H1 (cell line): Measurements from ENCODE around the gene DGKA. TPM values are rescaled to one million over a fixed set of nuclear protein-coding genes. Genes with fewer than 3 reads are reported as not detected.

Experiments used
- CTCF ChIA-PET: fragments of 300-600 bp; sonication (Branson Sonifier 250); formaldehyde crosslinking; loops from one replicate; lab custom pipeline; 2021; ENCODE audit not compliant: partially characterized antibody; lab: Charles Lee
- POLR2A ChIA-PET: fragments of 300-600 bp; sonication (Branson Sonifier 250); formaldehyde crosslinking; loops from one replicate; lab custom pipeline; 2021; ENCODE audit warnings: inconsistent platforms; ENCODE audit not compliant: partially characterized antibody; lab: Charles Lee
- DNase-seq, 2 experiments: peaks; one replicate each; pipeline versions ENCODE4 v3.0.0 to v3.0.0-alpha.2; 2010 to 2022; ENCODE audit warnings: low spot score in 2 of 2, low read depth in 1 of 2, mixed read lengths in 1 of 2
- FAIRE-seq: peaks from 2 replicates; lab custom pipeline; 2011; peaks lifted over from hg19 to GRCh38; lab: Jason Lieb, UNC
- H2AFZ ChIP-seq: 2 replicates; pipeline ENCODE4 v1.8.1; 2012; ENCODE audit warnings: low read length, inconsistent platforms
- H2AK5ac ChIP-seq: 2 replicates; pipeline ENCODE4 v1.6.1; 2013; ENCODE audit warnings: low read depth, low read length
- H2BK120ac ChIP-seq: replicated peaks from 2 replicates; pipeline ENCODE3; 2013; ENCODE audit warnings: low read depth, low read length, inconsistent platforms
- H2BK12ac ChIP-seq: 2 replicates; pipeline ENCODE4 v1.6.1; 2013; ENCODE audit warnings: low read depth, low read length
- H2BK15ac ChIP-seq: 2 replicates; pipeline ENCODE4 v1.6.1; 2013; ENCODE audit warnings: low read length
- H2BK20ac ChIP-seq: 2 replicates; pipeline ENCODE4 v1.6.1; 2013; ENCODE audit warnings: low read length
- H2BK5ac ChIP-seq: 2 replicates; pipeline ENCODE4 v1.6.1; 2013; ENCODE audit warnings: low read depth, low read length
- H3K14ac ChIP-seq: 2 replicates; pipeline ENCODE4 v1.6.1; 2013; ENCODE audit warnings: inconsistent platforms; ENCODE audit not compliant: insufficient read length
- H3K18ac ChIP-seq: 2 replicates; pipeline ENCODE4 v1.6.1; 2013; ENCODE audit warnings: low read length; ENCODE audit errors: extremely low read depth
- H3K23ac ChIP-seq: 2 replicates; pipeline ENCODE4 v1.6.1; 2013; ENCODE audit warnings: inconsistent platforms; ENCODE audit not compliant: insufficient read length
- H3K23me2 ChIP-seq: 2 replicates; pipeline ENCODE4 v1.6.1; 2013; ENCODE audit warnings: low read depth, low read length
- H3K27ac ChIP-seq: 2 replicates; pipeline ENCODE4 v1.6.1; 2011; ENCODE audit warnings: low read depth, low read length, inconsistent platforms
- H3K27me3 ChIP-seq, 4 experiments: replicated peaks in 1 of 4; 1 replicate in 1 of 4; 2 replicates in 3 of 4; pipeline versions ENCODE4 v1.6.1 to v1.8.1; 2011 to 2013; ENCODE audit warnings: low read length in 3 of 4, mild to moderate bottlenecking in 3 of 4, inconsistent platforms in 2 of 4, mixed read lengths in 2 of 4, moderate library complexity in 1 of 4; ENCODE audit not compliant: control insufficient read depth in 3 of 4, insufficient read depth in 3 of 4; ENCODE audit errors: extremely low read depth in 1 of 4
- H3K36me3 ChIP-seq, 4 experiments: 2 replicates each; pipeline versions ENCODE4 v1.6.1 to v1.8.1; 2011 to 2013; ENCODE audit warnings: mild to moderate bottlenecking in 4 of 4, low read length in 3 of 4, moderate library complexity in 2 of 4, control low read depth in 1 of 4, inconsistent platforms in 1 of 4; ENCODE audit not compliant: insufficient read depth in 4 of 4, control insufficient read depth in 2 of 4
- H3K4ac ChIP-seq: replicated peaks from 2 replicates; pipeline ENCODE3; 2013; ENCODE audit warnings: low read length, low read depth, mixed read lengths, inconsistent platforms; ENCODE audit not compliant: insufficient read length
- H3K4me1 ChIP-seq, 4 experiments: replicated peaks in 1 of 4; 1 replicate in 1 of 4; 2 replicates in 3 of 4; pipeline versions ENCODE4 v1.6.1 to v1.8.1; 2011 to 2013; ENCODE audit warnings: low read length in 3 of 4, inconsistent platforms in 2 of 4, mixed read lengths in 1 of 4; ENCODE audit not compliant: insufficient read depth in 4 of 4, control insufficient read depth in 3 of 4
- H3K4me2 ChIP-seq, 2 experiments: 2 replicates each; pipeline versions ENCODE4 v1.6.1 to v1.8.1; 2011 to 2013; ENCODE audit warnings: low read depth in 2 of 2, low read length in 2 of 2, control low read depth in 1 of 2, inconsistent platforms in 1 of 2, mild to moderate bottlenecking in 1 of 2; ENCODE audit not compliant: insufficient read depth in 1 of 2
- H3K4me3 ChIP-seq, 4 experiments: fragments of 200-600, 300-600 bp in 1 of 4; sonication (generic), shearing (Covaris generic), sonication (Bioruptor Twin) in 1 of 4; 2 replicates each; pipeline versions ENCODE4 v1.5.1 to v1.8.1; 2011 to 2016; ENCODE audit warnings: low read length in 4 of 4, low read depth in 3 of 4, control low read depth in 2 of 4, inconsistent platforms in 2 of 4, mild to moderate bottlenecking in 2 of 4, mixed read lengths in 1 of 4, moderate library complexity in 1 of 4; ENCODE audit not compliant: insufficient read depth in 2 of 4; ENCODE audit errors: extremely low read depth in 1 of 4
- H3K56ac ChIP-seq: replicated peaks from 2 replicates; pipeline ENCODE3; 2013; ENCODE audit warnings: low read depth, mild to moderate bottlenecking, mixed read lengths, low read length, inconsistent platforms; ENCODE audit not compliant: insufficient read length
- H3K79me1 ChIP-seq: 2 replicates; pipeline ENCODE4 v1.6.1; 2013; ENCODE audit warnings: low read depth, low read length, control low read depth
- H3K79me2 ChIP-seq, 2 experiments: 2 replicates each; pipeline versions ENCODE4 v1.6.1 to v1.8.1; 2012 to 2013; ENCODE audit warnings: low read length in 2 of 2, mild to moderate bottlenecking in 2 of 2, inconsistent platforms in 1 of 2; ENCODE audit not compliant: insufficient read depth in 2 of 2, control insufficient read depth in 1 of 2
- H3K9ac ChIP-seq, 4 experiments: replicated peaks in 1 of 4; 1 replicate in 1 of 4; 2 replicates in 3 of 4; pipeline versions ENCODE4 v1.6.1 to v1.8.1; 2011 to 2013; ENCODE audit warnings: low read depth in 3 of 4, low read length in 3 of 4, control low read depth in 2 of 4, mild to moderate bottlenecking in 2 of 4, moderate library complexity in 2 of 4, inconsistent platforms in 1 of 4; ENCODE audit errors: extremely low read depth in 1 of 4
- H3K9me3 ChIP-seq, 2 experiments: 2 replicates each; pipeline versions ENCODE4 v1.6.1 to v1.8.1; 2012 to 2013; ENCODE audit warnings: mild to moderate bottlenecking in 2 of 2, moderate library complexity in 2 of 2, control low read depth in 1 of 2, inconsistent platforms in 1 of 2, low read depth in 1 of 2, low read length in 1 of 2, mixed read lengths in 1 of 2; ENCODE audit not compliant: insufficient read depth in 2 of 2
- H4K20me1 ChIP-seq, 2 experiments: replicated peaks in 1 of 2; 2 replicates each; pipeline versions ENCODE3 to v1.8.1; 2011 to 2013; ENCODE audit warnings: inconsistent platforms in 2 of 2, low read length in 2 of 2, mild to moderate bottlenecking in 1 of 2; ENCODE audit not compliant: insufficient read depth in 2 of 2, control insufficient read depth in 1 of 2
- H4K5ac ChIP-seq: 2 replicates; pipeline ENCODE4 v1.6.1; 2013; ENCODE audit warnings: low read length, low read depth, mixed read lengths, inconsistent platforms; ENCODE audit not compliant: insufficient read length
- H4K8ac ChIP-seq: 2 replicates; pipeline ENCODE4 v1.8.0; 2013; ENCODE audit warnings: mild to moderate bottlenecking, moderate library complexity, low read length, inconsistent platforms; ENCODE audit not compliant: insufficient read depth; ENCODE audit errors: extremely low read depth
- H4K91ac ChIP-seq: replicated peaks from 2 replicates; pipeline ENCODE3; 2013; ENCODE audit warnings: low read length, mixed read lengths, inconsistent platforms; ENCODE audit not compliant: insufficient read length
- BCL11A ChIP-seq, 2 experiments: IDR thresholded peaks; one replicate each; pipeline ENCODE4 v1.6.1; 2011; ENCODE audit warnings: low read depth in 2 of 2, low read length in 2 of 2, mild to moderate bottlenecking in 2 of 2
- CHD1 ChIP-seq: IDR thresholded peaks from 2 replicates; pipeline ENCODE4 v1.6.1; 2012; ENCODE audit warnings: low read depth, low read length, improper control_type of control experiment
- CTBP2 ChIP-seq: IDR thresholded peaks from 2 replicates; pipeline ENCODE4 v1.7.0; 2011; ENCODE audit warnings: borderline replicate concordance, mild to moderate bottlenecking, moderate library complexity, mixed read lengths, low read length; ENCODE audit not compliant: insufficient read depth, insufficient read length
- HDAC2 ChIP-seq, 2 experiments: fragments of 300-600 bp in 1 of 2; sonication (generic) in 1 of 2; IDR thresholded peaks; 2 replicates each; pipeline ENCODE4 v1.6.1; 2011 to 2012; ENCODE audit warnings: low read depth in 2 of 2, low read length in 2 of 2, mild to moderate bottlenecking in 2 of 2, moderate library complexity in 2 of 2, borderline replicate concordance in 1 of 2, inconsistent platforms in 1 of 2
- HDAC6 ChIP-seq: IDR thresholded peaks from one replicate; pipeline ENCODE4 v1.7.1; 2012; ENCODE audit warnings: low read depth, mild to moderate bottlenecking, inconsistent platforms, low read length, moderate library complexity
- SAP30 ChIP-seq: fragments of 300-600 bp; sonication (generic); IDR thresholded peaks from 2 replicates; pipeline ENCODE4 v1.7.1; 2012; ENCODE audit warnings: low read length, moderate library complexity, mild to moderate bottlenecking, inconsistent platforms; ENCODE audit not compliant: insufficient read depth, insufficient replicate concordance
- WGBS, 2 experiments: shearing (Covaris generic) in 1 of 2; methylation state at CpG; one replicate each; pipeline versions ENCODE4 v1.1.6 to v1.1.7; 2013 to 2015; ENCODE audit warnings: low lambda C conversion rate in 2 of 2, mixed read lengths in 2 of 2, inconsistent platforms in 1 of 2, low coverage in 1 of 2, missing lambda C conversion rate in 1 of 2; ENCODE audit not compliant: insufficient replicate concordance in 2 of 2, insufficient coverage in 1 of 2, insufficient read length in 1 of 2; ENCODE audit errors: extremely low coverage in 1 of 2, missing lambda C conversion rate in 1 of 2; 5-methylcytosine and 5-hydroxymethylcytosine counted together
- polyA plus RNA-seq, 7 experiments: library from polyadenylated mRNA; depleted of rRNA in 3 of 7; stranded (reverse) in 5 of 7; unstranded in 2 of 7; fragments of >200 nt in 5 of 7; fragments of 200-250 nt in 2 of 7; gene quantifications; 1 replicate in 5 of 7; 2 replicates in 1 of 7; 4 replicates in 1 of 7; pipeline versions ENCODE4 v1.2.1 to v1.2.3, GENCODE V29; 2011 to 2013; ENCODE audit warnings: missing spikeins in 2 of 7, mixed read lengths in 2 of 7
- total RNA-seq: library from RNA; stranded (reverse); fragmentation: NEBNext Ultra II Directional; extraction: Animal tissue kit (Norgen Biotek cat#: 25700); gene quantifications from 2 replicates; pipeline ENCODE4 v1.2.1, GENCODE V29; 2021

DGKA gene
- total and polyA plus RNA-seq, 2 of the 8 experiments (the other 6 are each of a cell fraction or from before 2014, with no cell fraction given), result 15.9 to 18.0 TPM

- peaks cover 0 to 29% (median 2%) of the 10 kb centered on the region in 4 experiments; a peak in 5 of 8 replicates for H3K36me3 ChIP-seq
- DNase-seq (no peak), FAIRE-seq (no peak)
- H3K79me1 ChIP-seq, result no peaks in the 10 kb centered on the region; the same call in 1 of the 2 replicates
- H2BK15ac ChIP-seq, result no peak overlapping the region
- peaks cover 2% of the 10 kb centered on the region in 2 experiments for H4K20me1 ChIP-seq
- H2AK5ac ChIP-seq, result no peak overlapping the region
- H2BK12ac ChIP-seq, result no peak overlapping the region
- H3K79me2 ChIP-seq, result peaks cover 0 to 8% of the 10 kb centered on the region in 2 experiments; a peak in 2 of 4 replicates
- H3K56ac ChIP-seq, result no peak overlapping the region
- no peak overlapping the region for H3K4me2 ChIP-seq
- no peak overlapping the region for H3K23ac ChIP-seq
- ChIA-PET CTCF (interaction anchor here (0.6 to 3.5 kb wide), 8 partner anchors 8 to 162 kb away, joined by 3 to 21 read pairs (median 4); no protein-coding TSS in a partner anchor), POLR2A (interaction anchor here (0.6 to 4.3 kb wide), 6 partner anchors 8 to 152 kb away, joined by 3 to 24 read pairs (median 4); partner anchors contain the start of genes PMEL, RAB5B and SUOX)
- no peak overlapping the region for H4K91ac ChIP-seq
- no peak overlapping the region for H2BK120ac ChIP-seq
- 93% methylated on average over 3 of the region's 3 CpGs; no CpG with 5 or more reads in 1 of the 2 experiments for WGBS, 2 experiments
- H3K27ac ChIP-seq, result no peak overlapping the region
- no peak overlapping the region for H2AFZ ChIP-seq
- no peak overlapping the region for H2BK20ac ChIP-seq
- H3K4me1 ChIP-seq, result no peaks in the 10 kb centered on the region
- H4K5ac ChIP-seq, result no peak overlapping the region
- H3K4ac ChIP-seq, result no peak overlapping the region
- H3K9ac ChIP-seq, result no peak overlapping the region; a peak in 1 of 7 replicates
- H3K9me3 ChIP-seq, result no peaks in the 10 kb centered on the region
- TF ChIP-seq SAP30 (no peak), HDAC6 (no peak), CHD1 (no peak), BCL11A (IDR thresholded peaks at IDR 0.05; ENCODE audit: low read depth in 2 of 2, low read length in 2 of 2) (no peak), CTBP2 (no peak), HDAC2 (IDR thresholded peaks at IDR 0.05; ENCODE audit: borderline replicate concordance in 1 of 2, low read depth in 2 of 2, low read length in 2 of 2) (no peak)
- TF ChIP-seq, all 59 proteins: peak for 0
- H4K8ac ChIP-seq, result no peak overlapping the region
- no peaks in the 10 kb centered on the region for H3K23me2 ChIP-seq
- H2BK5ac ChIP-seq, result no peak overlapping the region
- H3K18ac ChIP-seq, result no peak overlapping the region
- no peak overlapping the region for H3K14ac ChIP-seq
- no peak overlapping the region for H3K4me3 ChIP-seq
- H3K27me3 ChIP-seq, result no peaks in the 10 kb centered on the region
Observed at GRCh38 chr12:55982319-55982936, 51.5 kb downstream of the DGKA start.
